Suprapubic skin (tissue), 4 donors: ENCODE data around the gene GRP. TPM values are rescaled to one million over a fixed set of nuclear protein-coding genes. Genes with fewer than 3 reads are reported as not detected.

Experiments
- DNase-seq, 2 donors: peaks; one replicate each; pipeline ENCODE4 v3.0.0-alpha.2; 2019; ENCODE audit warnings: low spot score in 2 of 2
- H3K27ac ChIP-seq: fragments of 200-600 bp; sonication (generic); one replicate; pipeline ENCODE4 v1.5.1; 2019
- H3K27me3 ChIP-seq: fragments of 200-600 bp; sonication (generic); one replicate; pipeline ENCODE4 v1.5.1; 2019
- H3K36me3 ChIP-seq: fragments of 200-600 bp; sonication (generic); one replicate; pipeline ENCODE4 v1.5.1; 2019
- H3K4me1 ChIP-seq: fragments of 200-600 bp; sonication (generic); one replicate; pipeline ENCODE4 v1.5.1; 2019
- H3K4me3 ChIP-seq: fragments of 200-600 bp; sonication (generic); one replicate; pipeline ENCODE4 v1.5.1; 2019; ENCODE audit warnings: mild to moderate bottlenecking
- H3K9me3 ChIP-seq: fragments of 200-600 bp; sonication (generic); one replicate; pipeline ENCODE4 v1.5.1; 2019
- EP300 ChIP-seq: sonication (generic); formaldehyde crosslinking; IDR thresholded peaks from one replicate; pipeline ENCODE4 v1.6.1; 2017; ENCODE audit warnings: antibody characterized with exemption
- POLR2A ChIP-seq, 2 donors: fragments of 450-650 bp; IDR thresholded peaks; one replicate each; pipeline ENCODE4 v1.6.1; 2017; ENCODE audit warnings: antibody characterized with exemption in 2 of 2, mild to moderate bottlenecking in 2 of 2, moderate library complexity in 2 of 2
- POLR2AphosphoS5 ChIP-seq, 3 donors: sonication (generic); formaldehyde crosslinking; IDR thresholded peaks; one replicate each; pipeline ENCODE4 v1.6.1; 2017; ENCODE audit warnings: antibody characterized with exemption in 3 of 3
- WGBS: methylation state at CpG from one replicate; pipeline ENCODE4 v1.1.5; 2018; 5-methylcytosine and 5-hydroxymethylcytosine counted together
- total RNA-seq, 4 donors: library from RNA; depleted of rRNA; stranded (reverse); fragments of >200 nt; gene quantifications; one replicate each; pipeline ENCODE4 v1.1.0, GENCODE V29; 2016
- TF ChIP-seq, protein P1 (sequence below), 2 donors: fragments of 200-600 bp in 1 of 2; fragments of 450-650 bp in 1 of 2; sonication (generic) in 1 of 2; IDR thresholded peaks; one replicate each; pipeline ENCODE4 v1.5.1; 2016 to 2019; ENCODE audit warnings: antibody characterized with exemption in 2 of 2, mild to moderate bottlenecking in 1 of 2, moderate library complexity in 1 of 2

The GRP gene
- total RNA-seq, 4 donors from 2014 or later: not detected

DNA sequence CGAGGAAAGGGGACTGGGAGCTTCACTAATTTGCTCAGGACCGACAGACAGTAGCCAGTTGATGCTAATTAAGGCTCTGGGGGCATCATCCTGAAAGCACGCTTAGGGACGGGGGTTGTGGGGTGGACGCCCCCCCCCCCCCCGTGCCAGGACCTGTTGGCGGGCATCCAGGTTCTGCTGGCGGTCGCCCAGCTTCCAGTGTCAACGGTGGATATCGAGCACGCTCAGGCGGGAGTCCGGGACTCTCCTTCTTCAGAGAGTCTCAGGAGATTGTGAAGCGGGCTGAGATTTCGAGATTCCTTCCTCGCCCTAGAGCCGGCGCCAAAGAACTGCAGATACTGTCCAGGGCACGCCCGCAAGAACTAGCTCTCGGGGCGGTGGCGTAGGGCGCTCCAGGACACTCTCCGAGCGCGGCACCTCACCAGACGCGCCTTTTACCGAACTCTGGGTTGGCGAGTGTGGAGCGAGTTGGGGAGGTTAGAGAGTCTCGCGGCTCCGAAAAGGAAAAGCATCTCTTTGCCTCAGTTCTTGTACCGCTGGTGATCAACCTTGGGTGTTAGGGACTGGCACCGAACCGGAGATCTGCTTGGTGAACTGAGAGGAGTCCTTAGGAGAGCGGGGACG, 47.7 kb downstream of the GRP start:
- WGBS: 16% methylated on average over 31 of the region's 41 CpGs

DNA sequence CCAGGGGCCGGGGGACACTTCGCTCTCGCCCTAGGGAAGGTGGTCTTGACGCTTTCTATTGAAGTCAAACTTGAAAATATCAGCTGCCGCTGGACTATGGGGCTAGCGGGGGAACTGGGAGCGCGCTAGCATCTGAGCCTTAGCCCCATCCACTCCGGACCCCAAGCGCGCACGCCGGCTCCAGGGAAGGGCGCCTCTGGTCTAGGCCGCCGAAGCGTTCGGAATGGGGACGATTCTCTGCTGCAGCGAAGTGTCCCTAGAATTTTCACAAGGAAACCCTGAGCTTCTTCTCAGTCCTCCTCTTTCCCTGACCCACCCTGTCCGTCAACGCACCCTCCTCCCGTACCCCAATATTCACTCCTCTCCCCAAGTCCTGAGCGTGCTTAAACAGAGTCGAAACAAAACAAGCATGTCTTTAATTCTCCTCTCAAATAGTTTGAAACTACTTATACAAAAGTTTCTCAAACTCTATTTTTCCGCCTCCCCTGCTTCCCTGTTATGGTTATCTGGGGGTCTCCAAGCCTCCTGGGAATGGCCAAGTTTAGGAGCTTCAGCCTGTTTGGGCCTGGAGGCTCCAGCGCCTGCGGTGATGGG, 48.3 kb downstream of the GRP start:
- peaks cover 48% of the 10 kb centered on the region for H3K4me1 ChIP-seq
- DNase-seq: no peak
- peak overlapping the region; percentile 37 for H3K4me3 ChIP-seq
- no peaks in the 10 kb centered on the region for H3K9me3 ChIP-seq
- peaks cover 100% of the 10 kb centered on the region for H3K27me3 ChIP-seq
- no peak overlapping the region for H3K27ac ChIP-seq
- TF ChIP-seq POLR2A (IDR thresholded peaks at IDR 0.05) (no peak), EP300 (no peak), POLR2AphosphoS5 (IDR thresholded peaks at IDR 0.05) (no peak)
- TF ChIP-seq, protein P1, sequence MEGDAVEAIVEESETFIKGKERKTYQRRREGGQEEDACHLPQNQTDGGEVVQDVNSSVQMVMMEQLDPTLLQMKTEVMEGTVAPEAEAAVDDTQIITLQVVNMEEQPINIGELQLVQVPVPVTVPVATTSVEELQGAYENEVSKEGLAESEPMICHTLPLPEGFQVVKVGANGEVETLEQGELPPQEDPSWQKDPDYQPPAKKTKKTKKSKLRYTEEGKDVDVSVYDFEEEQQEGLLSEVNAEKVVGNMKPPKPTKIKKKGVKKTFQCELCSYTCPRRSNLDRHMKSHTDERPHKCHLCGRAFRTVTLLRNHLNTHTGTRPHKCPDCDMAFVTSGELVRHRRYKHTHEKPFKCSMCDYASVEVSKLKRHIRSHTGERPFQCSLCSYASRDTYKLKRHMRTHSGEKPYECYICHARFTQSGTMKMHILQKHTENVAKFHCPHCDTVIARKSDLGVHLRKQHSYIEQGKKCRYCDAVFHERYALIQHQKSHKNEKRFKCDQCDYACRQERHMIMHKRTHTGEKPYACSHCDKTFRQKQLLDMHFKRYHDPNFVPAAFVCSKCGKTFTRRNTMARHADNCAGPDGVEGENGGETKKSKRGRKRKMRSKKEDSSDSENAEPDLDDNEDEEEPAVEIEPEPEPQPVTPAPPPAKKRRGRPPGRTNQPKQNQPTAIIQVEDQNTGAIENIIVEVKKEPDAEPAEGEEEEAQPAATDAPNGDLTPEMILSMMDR (IDR thresholded peaks at IDR 0.05): no peak
- no peaks in the 10 kb centered on the region for H3K36me3 ChIP-seq
- 29% methylated on average over 28 of the region's 28 CpGs for WGBS

More for the DNA sequence above, 47.7 kb downstream of the GRP start:
- TF ChIP-seq, protein P1 (IDR thresholded peaks at IDR 0.05): no peak
- Histone ChIP-seq H3K9me3 (no peaks in the 10 kb centered on the region), H3K36me3 (no peaks in the 10 kb centered on the region), H3K27me3 (peaks cover 100% of the 10 kb centered on the region), H3K4me3 (no peak overlapping the region), H3K27ac (no peak overlapping the region), H3K4me1 (peaks cover 41% of the 10 kb centered on the region)
- no peak for DNase-seq

DNA sequence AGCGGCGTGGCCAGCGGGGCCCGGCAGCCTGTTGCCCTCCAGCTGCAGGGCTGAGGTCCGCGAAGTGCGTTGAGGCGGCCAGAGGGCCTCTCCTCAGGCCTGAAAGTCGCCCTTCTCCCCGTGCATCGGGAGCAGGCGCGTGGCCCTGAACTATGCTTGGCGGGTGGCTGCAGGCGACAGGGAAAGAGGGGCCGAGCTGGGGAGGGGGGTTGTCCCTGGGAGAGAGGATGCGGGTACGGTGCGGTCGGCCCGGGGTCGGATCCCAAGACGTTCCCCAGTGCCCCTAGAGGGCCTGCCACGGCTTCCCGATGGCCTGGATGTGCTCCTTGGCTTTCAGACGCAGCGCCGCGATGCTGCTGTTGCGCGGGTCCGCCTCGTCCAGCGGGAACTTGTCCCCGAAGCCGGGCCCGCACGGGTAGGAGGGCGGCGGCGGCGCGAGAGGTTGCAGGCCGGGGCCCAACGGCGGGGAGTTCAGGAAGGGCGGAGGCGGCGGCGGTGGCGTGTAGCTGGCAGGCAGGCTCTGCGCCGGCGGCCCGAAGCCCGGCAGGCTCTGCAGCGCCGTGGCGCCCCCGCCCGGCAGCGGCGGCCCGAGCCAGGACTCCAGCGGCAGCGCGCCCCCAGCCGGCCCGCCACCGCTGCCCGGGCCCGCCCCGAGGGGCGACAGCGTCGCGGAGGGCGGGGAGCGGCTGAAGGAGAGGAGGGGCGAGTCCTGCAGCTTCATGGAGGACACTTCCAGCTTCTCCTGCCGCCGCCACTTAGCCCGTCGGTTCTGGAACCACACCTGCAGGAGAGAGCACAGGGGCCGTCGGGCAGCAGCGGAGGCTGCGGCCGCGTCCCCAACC, 49.0 kb downstream of the GRP start:
- 5% methylated on average over 30 of the region's 90 CpGs for WGBS
- Histone ChIP-seq H3K4me3 (peak overlapping the region; percentile 37), H3K27ac (no peak overlapping the region), H3K36me3 (no peaks in the 10 kb centered on the region), H3K4me1 (peaks cover 55% of the 10 kb centered on the region), H3K9me3 (no peaks in the 10 kb centered on the region), H3K27me3 (peaks cover 100% of the 10 kb centered on the region)
- TF ChIP-seq, protein P1 (IDR thresholded peaks at IDR 0.05): no peak
- no peak for TF ChIP-seq EP300
- no peak for TF ChIP-seq POLR2AphosphoS5 (IDR thresholded peaks at IDR 0.05)
- TF ChIP-seq POLR2A (IDR thresholded peaks at IDR 0.05): no peak
- no peak for DNase-seq

DNA sequence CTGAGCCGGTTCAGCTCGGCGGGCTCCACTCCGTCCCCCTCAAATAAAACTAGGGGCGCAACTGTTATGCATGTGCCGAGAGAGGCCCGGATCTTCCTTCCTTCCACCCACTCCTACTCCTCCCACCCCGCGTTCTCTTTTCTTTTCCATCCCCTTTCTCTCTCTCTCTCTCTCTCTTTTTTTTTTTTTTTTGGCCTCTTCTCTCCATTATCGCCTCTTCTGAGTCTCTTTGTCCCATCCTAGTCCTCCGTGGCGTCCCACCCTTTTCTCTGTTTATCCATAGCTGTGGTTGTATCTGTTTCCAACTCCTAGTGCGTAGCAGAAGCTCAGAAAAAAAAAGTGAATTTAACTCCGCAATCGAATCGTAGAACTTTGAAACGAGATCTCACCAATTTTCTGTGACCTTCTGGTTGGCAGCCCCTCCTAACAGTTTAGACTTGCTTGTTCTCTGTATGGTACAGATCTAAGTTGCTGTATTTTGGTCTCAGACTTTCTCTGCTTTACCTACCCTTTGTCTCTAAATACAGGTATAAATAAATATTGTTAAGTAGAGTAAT, 49.7 kb downstream of the GRP start:
- H3K27ac ChIP-seq: no peak overlapping the region
- no peaks in the 10 kb centered on the region for H3K9me3 ChIP-seq
- 12% methylated on average over 17 of the region's 17 CpGs for WGBS
- no peak for DNase-seq
- peaks cover 55% of the 10 kb centered on the region for H3K4me1 ChIP-seq
- H3K36me3 ChIP-seq: no peaks in the 10 kb centered on the region
- peaks cover 100% of the 10 kb centered on the region for H3K27me3 ChIP-seq
- H3K4me3 ChIP-seq: peak overlapping the region; percentile 37
- TF ChIP-seq POLR2A (IDR thresholded peaks at IDR 0.05) (no peak), EP300 (no peak), POLR2AphosphoS5 (IDR thresholded peaks at IDR 0.05) (no peak)
- TF ChIP-seq, protein P1 (IDR thresholded peaks at IDR 0.05): no peak
